Fibroblast of upper back skin (primary cell): Measurements from ENCODE around the gene SIN3A.

Experiments
- DNase-seq: peaks from one replicate; pipeline ENCODE4 v3.0.0-alpha.2; 2013

SIN3A gene

GRCh38 chr15:75327491-75327890, 124.0 kb downstream of the SIN3A start:
- DNase-seq = no peak

GRCh38 chr15:75327005-75327404, 124.5 kb downstream of the SIN3A start:
- no peak for DNase-seq

GRCh38 chr15:75325922-75326321, 125.6 kb downstream of the SIN3A start:
- no peak for DNase-seq

- no peak for DNase-seq
Observed at GRCh38 chr15:75321711-75322110, 129.8 kb downstream of the SIN3A start.
